Progenitor cell of endocrine pancreas (in vitro differentiated cells): ENCODE results near the gene CALHM6. TPM values are rescaled to one million over a fixed set of nuclear protein-coding genes. Genes with fewer than 3 reads are reported as not detected.

Experiments
- DNase-seq: peaks from one replicate; pipeline ENCODE4 v3.0.0; 2021; ENCODE audit warnings: low spot score; ENCODE audit not compliant: unreplicated experiment
- H3K27ac Mint-ChIP-seq: 2 replicates; pipeline ENCODE4 v1.8.0; 2021; ENCODE audit warnings: mild to moderate bottlenecking, moderate library complexity, mixed read lengths
- H3K27me3 Mint-ChIP-seq: 2 replicates; pipeline ENCODE4 v1.8.0; 2021; ENCODE audit warnings: mixed read lengths
- H3K36me3 Mint-ChIP-seq: 2 replicates; pipeline ENCODE4 v1.8.0; 2022; ENCODE audit warnings: mixed read lengths; ENCODE audit not compliant: insufficient read depth
- H3K4me1 Mint-ChIP-seq: 2 replicates; pipeline ENCODE4 v1.8.0; 2021; ENCODE audit warnings: low read depth, mixed read lengths
- H3K4me3 Mint-ChIP-seq: 2 replicates; pipeline ENCODE4 v1.8.0; 2021; ENCODE audit warnings: low read depth, mild to moderate bottlenecking, moderate library complexity, mixed read lengths
- H3K9me3 Mint-ChIP-seq: 2 replicates; pipeline ENCODE4 v1.8.0; 2021; ENCODE audit warnings: low read depth, mixed read lengths
- total RNA-seq: library from RNA; stranded (reverse); gene quantifications from 2 replicates; pipeline ENCODE4 v1.2.1, GENCODE V29; 2021
- TF ChIP-seq, protein P1 (sequence below): fragments of 200-600 bp; sonication (generic); IDR thresholded peaks from one replicate; pipeline ENCODE4 v1.5.0; 2021; ENCODE audit warnings: antibody characterized with exemption, mild to moderate bottlenecking; ENCODE audit not compliant: unreplicated experiment

CALHM6 gene
- total RNA-seq, 1 donor from 2014 or later, result 1.2 TPM

GRCh38 chr6:116468293-116468692 is 7.1 kb downstream of the CALHM6 start:
- H3K27ac Mint-ChIP-seq, result no peak overlapping the region
- H3K4me3 Mint-ChIP-seq, result no peak overlapping the region
- peaks cover 2% of the 10 kb centered on the region for H3K9me3 Mint-ChIP-seq
- TF ChIP-seq, protein P1, sequence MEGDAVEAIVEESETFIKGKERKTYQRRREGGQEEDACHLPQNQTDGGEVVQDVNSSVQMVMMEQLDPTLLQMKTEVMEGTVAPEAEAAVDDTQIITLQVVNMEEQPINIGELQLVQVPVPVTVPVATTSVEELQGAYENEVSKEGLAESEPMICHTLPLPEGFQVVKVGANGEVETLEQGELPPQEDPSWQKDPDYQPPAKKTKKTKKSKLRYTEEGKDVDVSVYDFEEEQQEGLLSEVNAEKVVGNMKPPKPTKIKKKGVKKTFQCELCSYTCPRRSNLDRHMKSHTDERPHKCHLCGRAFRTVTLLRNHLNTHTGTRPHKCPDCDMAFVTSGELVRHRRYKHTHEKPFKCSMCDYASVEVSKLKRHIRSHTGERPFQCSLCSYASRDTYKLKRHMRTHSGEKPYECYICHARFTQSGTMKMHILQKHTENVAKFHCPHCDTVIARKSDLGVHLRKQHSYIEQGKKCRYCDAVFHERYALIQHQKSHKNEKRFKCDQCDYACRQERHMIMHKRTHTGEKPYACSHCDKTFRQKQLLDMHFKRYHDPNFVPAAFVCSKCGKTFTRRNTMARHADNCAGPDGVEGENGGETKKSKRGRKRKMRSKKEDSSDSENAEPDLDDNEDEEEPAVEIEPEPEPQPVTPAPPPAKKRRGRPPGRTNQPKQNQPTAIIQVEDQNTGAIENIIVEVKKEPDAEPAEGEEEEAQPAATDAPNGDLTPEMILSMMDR, result no peak
- H3K4me1 Mint-ChIP-seq, result peaks cover 8% of the 10 kb centered on the region
- no peak for DNase-seq
- H3K36me3 Mint-ChIP-seq, result no peaks in the 10 kb centered on the region
- H3K27me3 Mint-ChIP-seq, result peaks cover 24% of the 10 kb centered on the region

- Mint-ChIP-seq H3K4me3 (no peak overlapping the region), H3K27me3 (peaks cover 2% of the 10 kb centered on the region), H3K27ac (no peak overlapping the region), H3K4me1 (peaks cover 7% of the 10 kb centered on the region), H3K36me3 (no peaks in the 10 kb centered on the region), H3K9me3 (peaks cover 2% of the 10 kb centered on the region)
- TF ChIP-seq, protein P1, result no peak
- no peak for DNase-seq
These were observed 10.4 kb downstream of the CALHM6 start for GRCh38 chr6:116471531-116471930.

- TF ChIP-seq, protein P1, result no peak
- Mint-ChIP-seq H3K4me3 (no peak overlapping the region), H3K36me3 (no peaks in the 10 kb centered on the region), H3K27me3 (no peaks in the 10 kb centered on the region), H3K9me3 (peaks cover 2% of the 10 kb centered on the region), H3K4me1 (no peaks in the 10 kb centered on the region), H3K27ac (no peak overlapping the region)
- no peak for DNase-seq
These were observed 11.5 kb downstream of the CALHM6 start for GRCh38 chr6:116472706-116473105.

DNA sequence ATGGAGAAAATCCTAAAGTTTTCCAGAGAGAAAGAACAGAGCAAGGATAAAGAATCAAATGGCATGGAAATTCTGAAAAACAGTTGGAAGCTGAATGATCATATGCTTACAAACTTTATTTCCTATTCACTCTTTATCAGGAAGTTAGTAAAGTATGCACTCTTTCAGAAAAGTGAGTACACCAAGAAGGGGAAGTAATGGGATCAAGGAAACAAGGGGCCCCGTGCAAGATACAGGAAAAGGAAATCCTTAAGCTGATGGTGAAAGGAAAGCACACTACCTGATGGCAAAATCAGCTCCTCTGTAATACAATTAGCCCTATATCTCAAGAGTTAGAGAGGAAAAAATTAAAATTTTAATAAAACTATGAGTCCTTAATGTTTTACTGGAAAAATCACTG is 14.0 kb downstream of the CALHM6 start:
- Mint-ChIP-seq H3K27ac (no peak overlapping the region), H3K9me3 (peaks cover 3% of the 10 kb centered on the region), H3K36me3 (no peaks in the 10 kb centered on the region), H3K27me3 (no peaks in the 10 kb centered on the region), H3K4me1 (no peaks in the 10 kb centered on the region), H3K4me3 (no peak overlapping the region)
- TF ChIP-seq, protein P1, result no peak
- DNase-seq, result no peak

DNA sequence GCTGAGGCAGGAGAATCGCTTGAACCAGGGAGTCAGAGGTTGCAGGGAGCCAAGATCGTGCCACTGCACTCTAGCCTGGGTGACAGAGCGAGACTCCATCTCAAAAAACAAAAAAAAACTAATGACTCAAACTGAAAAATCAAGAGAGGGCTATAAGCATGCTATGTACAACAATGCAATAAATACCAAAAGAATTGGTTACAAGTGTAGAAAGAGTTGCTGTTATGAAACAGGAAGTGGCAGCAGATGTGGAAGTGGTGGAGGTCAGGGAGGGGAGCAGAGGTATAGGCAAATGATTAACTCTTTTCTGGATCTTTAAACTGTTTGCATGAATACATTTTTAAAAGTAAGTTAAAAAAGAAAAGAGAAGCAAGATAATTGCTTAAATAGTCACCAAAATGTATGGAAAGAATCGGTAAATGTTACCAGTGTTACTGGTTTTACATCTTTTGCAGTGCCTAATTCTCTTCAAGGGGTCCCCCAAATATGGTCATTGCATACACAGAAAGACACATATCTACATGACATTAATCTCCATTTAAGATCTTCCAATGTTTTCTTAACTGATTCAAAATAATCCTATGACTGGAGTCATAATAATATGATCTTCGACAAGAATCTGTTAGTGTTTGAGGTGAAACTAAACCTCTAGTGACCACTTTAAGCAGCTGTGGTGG is 15.0 kb downstream of the CALHM6 start:
- Mint-ChIP-seq H3K4me1 (no peaks in the 10 kb centered on the region), H3K27ac (no peak overlapping the region), H3K36me3 (no peaks in the 10 kb centered on the region), H3K27me3 (no peaks in the 10 kb centered on the region), H3K9me3 (peaks cover 3% of the 10 kb centered on the region), H3K4me3 (no peak overlapping the region)
- DNase-seq, result no peak
- TF ChIP-seq, protein P1, result no peak
